Endothelial cell of umbilical vein (primary cell): ENCODE measurements around the gene BTN2A1. TPM values are rescaled to one million over a fixed set of nuclear protein-coding genes. Genes with fewer than 3 reads are reported as not detected.

ENCODE experiments used
- BruUV-seq: library from RNA; stranded (reverse); fragments of 400-500 nt; replicated peaks from 2 replicates; lab custom pipeline; 2021; lab: Mats Ljungman, UMichigan
- CTCF ChIA-PET: fragments of 300-600, 350-600 bp; sonication (Branson Sonifier 250); formaldehyde crosslinking; loops from one replicate; lab custom pipeline; 2021; ENCODE audit warnings: antibody characterized with exemption, inconsistent platforms; lab: Charles Lee
- POLR2A ChIA-PET: fragments of 300-600, 350-600 bp; sonication (Branson Sonifier 250); formaldehyde crosslinking; loops from one replicate; lab custom pipeline; 2021; ENCODE audit warnings: antibody characterized with exemption, inconsistent platforms; lab: Charles Lee
- DNase-seq: peaks from one replicate; pipeline ENCODE4 v3.0.0-alpha.2; 2011; ENCODE audit warnings: low read depth, low spot score
- FAIRE-seq: peaks from 2 replicates; lab custom pipeline; 2011; peaks lifted over from hg19 to GRCh38; lab: Jason Lieb, UNC
- H2AFZ ChIP-seq: 2 replicates; pipeline ENCODE4 v1.6.0; 2012; ENCODE audit warnings: low read depth, low read length, control low read depth, inconsistent platforms
- H3K27ac ChIP-seq: 2 replicates; pipeline ENCODE4 v1.5.1; 2011; ENCODE audit warnings: low read depth, mild to moderate bottlenecking, control low read depth, low read length, moderate library complexity; ENCODE audit not compliant: insufficient read depth
- H3K27me3 ChIP-seq, 2 experiments: 2 replicates each; pipeline versions ENCODE4 v1.6.0 to v1.6.1; 2011; ENCODE audit warnings: low read length in 2 of 2, mixed read lengths in 1 of 2; ENCODE audit not compliant: control insufficient read depth in 2 of 2, insufficient read depth in 2 of 2
- H3K36me3 ChIP-seq, 2 experiments: 2 replicates in 1 of 2; 3 replicates in 1 of 2; pipeline ENCODE4 v1.5.1; 2011; ENCODE audit warnings: low read length in 2 of 2, mild to moderate bottlenecking in 1 of 2, moderate library complexity in 1 of 2; ENCODE audit not compliant: control insufficient read depth in 2 of 2, insufficient read depth in 2 of 2; ENCODE audit errors: extremely low read depth in 1 of 2
- H3K4me1 ChIP-seq: 3 replicates; pipeline ENCODE4 v1.5.1; 2011; ENCODE audit warnings: mild to moderate bottlenecking, low read length; ENCODE audit not compliant: control insufficient read depth, insufficient read depth; ENCODE audit errors: extremely low read depth
- H3K4me2 ChIP-seq: 2 replicates; pipeline ENCODE4 v1.6.1; 2011; ENCODE audit warnings: low read length, control low read depth, mixed read lengths; ENCODE audit not compliant: insufficient read depth
- H3K4me3 ChIP-seq, 3 experiments: fragments of 200-600 bp in 1 of 3; sonication (generic), shearing (Covaris generic) in 1 of 3; replicated peaks in 1 of 3; 2 replicates each; pipeline ENCODE4 v1.5.1; 2011 to 2016; ENCODE audit warnings: control low read depth in 3 of 3, low read length in 3 of 3, mild to moderate bottlenecking in 2 of 3, inconsistent platforms in 1 of 3, low read depth in 1 of 3, moderate library complexity in 1 of 3; ENCODE audit not compliant: insufficient read depth in 1 of 3
- H3K79me2 ChIP-seq: 2 replicates; pipeline ENCODE4 v1.6.0; 2012; ENCODE audit warnings: low read length, inconsistent platforms; ENCODE audit not compliant: control insufficient read depth, insufficient read depth
- H3K9ac ChIP-seq: replicated peaks from 2 replicates; pipeline ENCODE3; 2011; ENCODE audit warnings: low read length, control low read depth; ENCODE audit not compliant: insufficient read depth; ENCODE audit errors: extremely low read depth
- H3K9me1 ChIP-seq: replicated peaks from 3 replicates; pipeline ENCODE4 v1.6.0; 2011; ENCODE audit warnings: mild to moderate bottlenecking, low read length; ENCODE audit not compliant: control insufficient read depth, insufficient read depth; ENCODE audit errors: extremely low read depth
- H3K9me3 ChIP-seq: replicated peaks from 2 replicates; pipeline ENCODE4 v1.5.1; 2012; ENCODE audit warnings: low read length, inconsistent platforms; ENCODE audit not compliant: control insufficient read depth, insufficient read depth
- H4K20me1 ChIP-seq: replicated peaks from 2 replicates; pipeline ENCODE3; 2011; ENCODE audit warnings: mild to moderate bottlenecking, low read length; ENCODE audit not compliant: control insufficient read depth, insufficient read depth; ENCODE audit errors: extremely low read depth
- EZH2 ChIP-seq: IDR thresholded peaks from 2 replicates; pipeline ENCODE4 v1.6.1; 2012; ENCODE audit warnings: borderline replicate concordance, low read depth, mild to moderate bottlenecking, moderate library complexity, low read length, inconsistent platforms; ENCODE audit not compliant: severe bottlenecking
- POLR2A ChIP-seq: IDR thresholded peaks from 2 replicates; pipeline ENCODE4 v1.6.1; 2012; ENCODE audit warnings: low read depth, mild to moderate bottlenecking, control low read depth, low read length
- POLR2AphosphoS5 ChIP-seq: IDR thresholded peaks from 2 replicates; pipeline ENCODE4 v1.6.1; 2012; ENCODE audit warnings: low read depth, mild to moderate bottlenecking, control low read depth, low read length, moderate library complexity; ENCODE audit not compliant: insufficient read depth
- dilution Hi-C: fragments of 300-500 bp; cut with MboI; formaldehyde crosslinking; loops from one replicate; pipeline ENCODE4 v1.15.0; 2019; ENCODE audit warnings: low sequenced_read_pairs; ENCODE audit not compliant: extremely low pct_ligation_motif_present
- intact Hi-C: fragments of 100-400 bp; cut with micrococcal nuclease; formaldehyde crosslinking; loops from one replicate; pipeline ENCODE4 v1.10.0; 2022
- polyA plus RNA-seq, 4 experiments: library from polyadenylated mRNA; depleted of rRNA in 3 of 4; stranded (reverse) in 3 of 4; unstranded in 1 of 4; fragments of >200 nt; gene quantifications; 2 replicates each; pipeline versions ENCODE4 v1.2.1 to v1.2.3, GENCODE V29; 2011 to 2012; ENCODE audit warnings: missing spikeins in 1 of 4
- total RNA-seq: library from RNA; stranded (reverse); gene quantifications from 2 replicates; pipeline ENCODE4 v1.2.3, GENCODE V29; 2021

Gene BTN2A1
- total and polyA plus RNA-seq, 2 donors (not counting 3 experiments of a cell fraction or from before 2014, with no cell fraction given) = 25.1 to 31.9 TPM

DNA sequence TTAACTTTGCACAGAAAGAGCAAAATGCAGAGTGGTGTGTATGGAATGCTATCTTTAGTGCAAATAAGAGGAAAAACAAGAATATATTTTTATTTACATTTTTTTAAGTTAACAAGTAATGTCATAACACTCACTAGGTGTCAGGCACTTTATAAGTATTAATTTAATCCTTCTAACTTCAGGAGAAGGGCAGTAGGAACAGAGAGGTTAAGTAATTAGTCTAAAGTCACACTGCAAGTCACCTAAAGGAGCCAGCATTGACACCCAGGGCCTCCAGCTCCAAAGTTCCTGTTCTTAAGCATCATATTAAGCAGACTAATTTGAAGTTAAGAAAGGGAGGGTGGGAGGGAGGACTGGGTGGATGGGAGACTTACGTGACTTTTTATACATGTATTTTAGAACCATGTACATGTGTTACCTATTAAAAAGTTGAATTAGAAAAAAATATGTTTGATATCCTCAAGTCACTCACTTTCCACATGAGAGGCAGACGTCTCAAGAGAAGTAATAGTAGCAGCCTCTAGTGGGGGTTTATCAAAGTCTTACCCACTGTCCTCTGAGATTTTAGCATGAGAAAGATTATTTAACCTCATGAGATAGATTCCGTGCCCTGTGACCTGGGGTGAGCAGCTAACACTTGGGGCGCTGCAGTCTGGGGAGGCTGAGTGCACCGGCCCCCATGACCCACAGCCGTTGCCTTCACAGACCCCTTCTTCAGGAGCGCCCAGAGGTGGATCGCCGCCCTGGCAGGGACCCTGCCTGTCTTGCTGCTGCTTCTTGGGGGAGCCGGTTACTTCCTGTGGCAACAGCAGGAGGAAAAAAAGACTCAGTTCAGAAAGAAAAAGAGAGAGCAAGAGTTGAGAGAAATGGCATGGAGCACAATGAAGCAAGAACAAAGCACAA lies 48.7 kb upstream of the BTN2A1 start:
- Histone ChIP-seq H3K36me3 (no peaks in the 10 kb centered on the region), H3K27me3 (no peaks in the 10 kb centered on the region), H3K4me2 (no peak overlapping the region), H3K79me2 (no peaks in the 10 kb centered on the region), H3K9me1 (no peaks in the 10 kb centered on the region), H3K9ac (no peak overlapping the region), H3K9me3 (no peaks in the 10 kb centered on the region), H3K4me1 (peaks cover 22% of the 10 kb centered on the region), H3K27ac (no peak overlapping the region), H2AFZ (no peak overlapping the region), H4K20me1 (no peaks in the 10 kb centered on the region), H3K4me3 (no peak overlapping the region)
- DNase-seq (no peak), FAIRE-seq (no peak)
- no TSS peak for BruUV-seq
- intact Hi-C loops (no loop called here), dilution Hi-C loops (no loop called here)
- ChIA-PET POLR2A (no interaction called here), CTCF (no interaction called here)
- no peak for TF ChIP-seq POLR2AphosphoS5

DNA sequence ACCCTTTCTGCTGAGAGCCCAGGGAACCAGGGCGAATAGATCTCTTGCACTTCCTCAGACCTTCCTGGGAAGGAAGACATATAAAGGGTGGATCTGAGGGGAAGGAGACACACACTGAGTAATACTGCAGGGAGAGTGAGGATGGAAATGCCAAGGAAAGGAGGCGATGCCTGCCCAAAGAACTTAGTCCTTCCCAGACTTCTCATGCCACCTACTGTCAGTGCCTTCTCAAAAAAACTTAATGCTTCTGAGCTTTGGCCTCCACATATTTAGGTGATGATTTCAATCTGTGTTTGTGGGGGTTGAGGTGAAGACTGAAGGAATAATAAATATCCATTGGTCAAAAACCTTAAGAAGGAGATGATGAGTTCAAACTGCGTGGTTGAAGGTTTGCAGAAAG lies 46.0 kb upstream of the BTN2A1 start:
- H3K9me3 ChIP-seq = no peaks in the 10 kb centered on the region
- H3K36me3 ChIP-seq = no peaks in the 10 kb centered on the region
- no TSS peak for BruUV-seq
- no peak overlapping the region for H2AFZ ChIP-seq
- no peak overlapping the region for H3K4me3 ChIP-seq
- dilution Hi-C loops (no loop called here), intact Hi-C loops (no loop called here)
- H3K27ac ChIP-seq = no peak overlapping the region
- POLR2A ChIA-PET = no interaction called here
- H3K27me3 ChIP-seq = no peaks in the 10 kb centered on the region
- H3K4me1 ChIP-seq = peaks cover 22% of the 10 kb centered on the region
- H3K4me2 ChIP-seq = no peak overlapping the region
- CTCF ChIA-PET = interaction anchor here (0.6 to 2.1 kb wide), 3 partner anchors 66 to 72 kb away, joined by 3 to 7 read pairs (median 4); no protein-coding TSS in a partner anchor
- H3K79me2 ChIP-seq = no peaks in the 10 kb centered on the region
- FAIRE-seq (no peak), DNase-seq (no peak)
- H4K20me1 ChIP-seq = no peaks in the 10 kb centered on the region
- H3K9me1 ChIP-seq = no peaks in the 10 kb centered on the region
- no peak overlapping the region for H3K9ac ChIP-seq
- TF ChIP-seq POLR2A = no peak
- no peak for TF ChIP-seq EZH2
